ENCODE data around the gene SH3GL2.

Gene SH3GL2

GRCh38 chr9:17734674-17735073, 155.8 kb downstream of the SH3GL2 start:
- no peak overlapping the region for H3K4me3 ChIP-seq (replicated peaks; ENCODE audit: low read depth, low read length)
- TF ChIP-seq CTCF (IDR thresholded peaks at IDR 0.05; ENCODE audit: low read depth, low read length, missing control alignments), result no peak
- no peak for DNase-seq (ENCODE audit: extremely low read depth, low read depth)

- no peak for DNase-seq (ENCODE audit: extremely low read depth, low read depth)
- no peak for TF ChIP-seq CTCF (IDR thresholded peaks at IDR 0.05; ENCODE audit: low read depth, low read length, missing control alignments)
- no peak overlapping the region for H3K4me3 ChIP-seq (replicated peaks; ENCODE audit: low read depth, low read length)
Observed at GRCh38 chr9:17735859-17736258, 157.0 kb downstream of the SH3GL2 start.

GRCh38 chr9:17739022-17739421, 160.2 kb downstream of the SH3GL2 start:
- DNase-seq (ENCODE audit: extremely low read depth, low read depth), result no peak
- TF ChIP-seq CTCF (IDR thresholded peaks at IDR 0.05; ENCODE audit: low read depth, low read length, missing control alignments), result no peak
- H3K4me3 ChIP-seq (replicated peaks; ENCODE audit: low read depth, low read length), result no peak overlapping the region

GRCh38 chr9:17739736-17740135, 160.9 kb downstream of the SH3GL2 start:
- no peak overlapping the region for H3K4me3 ChIP-seq (replicated peaks; ENCODE audit: low read depth, low read length)
- no peak for DNase-seq (ENCODE audit: extremely low read depth, low read depth)
- no peak for TF ChIP-seq CTCF (IDR thresholded peaks at IDR 0.05; ENCODE audit: low read depth, low read length, missing control alignments)

- no peak overlapping the region for H3K4me3 ChIP-seq (replicated peaks; ENCODE audit: low read depth, low read length)
- no peak for DNase-seq (ENCODE audit: extremely low read depth, low read depth)
- TF ChIP-seq CTCF (IDR thresholded peaks at IDR 0.05; ENCODE audit: low read depth, low read length, missing control alignments), result peak; percentile 31
Observed at GRCh38 chr9:17742067-17742466, 163.2 kb downstream of the SH3GL2 start.

- no peak for DNase-seq (ENCODE audit: extremely low read depth, low read depth)
- H3K4me3 ChIP-seq (replicated peaks; ENCODE audit: low read depth, low read length), result no peak overlapping the region
- TF ChIP-seq CTCF (IDR thresholded peaks at IDR 0.05; ENCODE audit: low read depth, low read length, missing control alignments), result no peak
Observed at GRCh38 chr9:17744786-17745185, 165.9 kb downstream of the SH3GL2 start.

- no peak for TF ChIP-seq CTCF (IDR thresholded peaks at IDR 0.05; ENCODE audit: low read depth, low read length, missing control alignments)
- DNase-seq (ENCODE audit: extremely low read depth, low read depth), result no peak
- no peak overlapping the region for H3K4me3 ChIP-seq (replicated peaks; ENCODE audit: low read depth, low read length)
Observed at GRCh38 chr9:17750269-17750668, 171.4 kb downstream of the SH3GL2 start.

All from HFF-Myc (cell line).